T-helper 9 cell (primary cell): Measurements from ENCODE around the gene IL17RE.
"Not testable (repeated sequence)": the region's sequence is repeated elsewhere in the genome, so short reads cannot be mapped to it uniquely, and the experiment has no call there.

Experiments used
- DNase-seq: peaks from one replicate; pipeline ENCODE4 v3.0.0-alpha.2; 2020

IL17RE gene

GRCh38 chr3:9934235-9934621 is 31.6 kb downstream of the IL17RE start:
- DNase-seq, result peak; percentile 21

- no peak for DNase-seq
Observed at GRCh38 chr3:9934993-9935392, 32.3 kb downstream of the IL17RE start.

- DNase-seq, result no peak
Observed at GRCh38 chr3:9935966-9936510, 33.4 kb downstream of the IL17RE start.

- no peak for DNase-seq
Observed at GRCh38 chr3:9937486-9938238, 35.0 kb downstream of the IL17RE start.

- DNase-seq, result no peak
Observed at GRCh38 chr3:9938966-9939365, 36.3 kb downstream of the IL17RE start.

GRCh38 chr3:9939906-9940305 is 37.3 kb downstream of the IL17RE start:
- not testable (repeated sequence) for DNase-seq

- DNase-seq, result no peak
Observed at GRCh38 chr3:9940746-9941145, 38.1 kb downstream of the IL17RE start.

- DNase-seq, result no peak
Observed at GRCh38 chr3:9942164-9942563, 39.5 kb downstream of the IL17RE start.

GRCh38 chr3:9942934-9943690 is 40.5 kb downstream of the IL17RE start:
- no peak for DNase-seq

- no peak for DNase-seq
Observed at GRCh38 chr3:9944271-9944670, 41.6 kb downstream of the IL17RE start.

- DNase-seq, result no peak
Observed at GRCh38 chr3:9945358-9945757, 42.7 kb downstream of the IL17RE start.

GRCh38 chr3:9946112-9947024 is 43.7 kb downstream of the IL17RE start:
- peak; percentile 65 for DNase-seq

GRCh38 chr3:9947025-9947995 is 44.7 kb downstream of the IL17RE start:
- DNase-seq, result no peak

GRCh38 chr3:9948586-9948985 is 45.9 kb downstream of the IL17RE start:
- no peak for DNase-seq

- no peak for DNase-seq
Observed at GRCh38 chr3:9949115-9949514, 46.5 kb downstream of the IL17RE start.

- no peak for DNase-seq
Observed at GRCh38 chr3:9949626-9950025, 47.0 kb downstream of the IL17RE start.

- no peak for DNase-seq
Observed at GRCh38 chr3:9951126-9951525, 48.5 kb downstream of the IL17RE start.

GRCh38 chr3:9951598-9951961 is 48.9 kb downstream of the IL17RE start:
- DNase-seq, result no peak

- DNase-seq, result peak; percentile 41
Observed at GRCh38 chr3:9951962-9952805, 49.5 kb downstream of the IL17RE start, which contains the start of gene PRRT3. Gene PRRT3 (minus strand): TSS chr3:9952408. CDS start chr3:9950115, 2,293 bp downstream.

- no peak for DNase-seq
Observed at GRCh38 chr3:9955067-9955502, 52.4 kb downstream of the IL17RE start.
